BJ (cell line): ENCODE results near the gene GNS. TPM values are rescaled to one million over a fixed set of nuclear protein-coding genes. Genes with fewer than 3 reads are reported as not detected.

ENCODE experiments used
- CTCF ChIA-PET: fragments of 350-600 bp; formaldehyde crosslinking; extraction: SDS; loops from one replicate; lab custom pipeline; 2021; ENCODE audit warnings: antibody characterized with exemption, inconsistent platforms; lab: Yijun Ruan, JAX
- POLR2A ChIA-PET: fragments of 300-600 bp; sonication (Branson Sonifier 250); formaldehyde crosslinking; extraction: SDS; loops from one replicate; lab custom pipeline; 2021; ENCODE audit warnings: antibody characterized with exemption; lab: Charles Lee
- DNase-seq: peaks from one replicate; pipeline ENCODE4 v3.0.0-alpha.2; 2011; ENCODE audit warnings: low read depth
- H3K27me3 ChIP-seq: 2 replicates; pipeline ENCODE4 v1.6.0; 2011; ENCODE audit warnings: low read length; ENCODE audit not compliant: control insufficient read depth, insufficient read depth
- H3K36me3 ChIP-seq: 2 replicates; pipeline ENCODE4 v1.5.1; 2011; ENCODE audit warnings: low read length; ENCODE audit not compliant: control insufficient read depth, insufficient read depth
- H3K4me3 ChIP-seq: 2 replicates; pipeline ENCODE4 v1.5.1; 2011; ENCODE audit warnings: low read depth, mild to moderate bottlenecking, control low read depth, low read length
- CTCF ChIP-seq: IDR thresholded peaks from 2 replicates; pipeline ENCODE4 v1.5.1; 2011; ENCODE audit warnings: low read depth, mild to moderate bottlenecking, control low read depth, inconsistent platforms, low read length, moderate library complexity; ENCODE audit not compliant: insufficient read depth
- polyA plus RNA-seq: library from polyadenylated mRNA; depleted of rRNA; stranded (reverse); fragments of >200 nt; gene quantifications from 2 replicates; pipeline ENCODE4 v1.2.3, GENCODE V29; 2011

GNS gene
- polyA plus RNA-seq, 1 experiment: 100 TPM

GRCh38 chr12:64687816-64688215, 71.4 kb downstream of the GNS start:
- ChIA-PET POLR2A (no interaction called here), CTCF (interaction anchor here (2.4 to 3.2 kb wide), 2 partner anchors 9 to 138 kb away, joined by 8 to 12 read pairs; no protein-coding TSS in a partner anchor)
- peak; percentile 49 for DNase-seq
- H3K36me3 ChIP-seq: peaks cover 1% of the 10 kb centered on the region; the same call in 1 of the 2 replicates
- no peak overlapping the region for H3K4me3 ChIP-seq
- H3K27me3 ChIP-seq: no peaks in the 10 kb centered on the region
- TF ChIP-seq CTCF: no peak

- Histone ChIP-seq H3K27me3 (no peaks in the 10 kb centered on the region), H3K36me3 (peaks cover 1% of the 10 kb centered on the region; the same call in 1 of the 2 replicates), H3K4me3 (no peak overlapping the region)
- ChIA-PET CTCF (no interaction called here), POLR2A (no interaction called here)
- DNase-seq: no peak
- no peak for TF ChIP-seq CTCF
These were observed 73.6 kb downstream of the GNS start for GRCh38 chr12:64685605-64686004.

- no peak overlapping the region for H3K4me3 ChIP-seq
- no peaks in the 10 kb centered on the region for H3K27me3 ChIP-seq
- H3K36me3 ChIP-seq: peaks cover 1% of the 10 kb centered on the region; the same call in 1 of the 2 replicates
- no peak for TF ChIP-seq CTCF
- ChIA-PET CTCF (no interaction called here), POLR2A (no interaction called here)
- no peak for DNase-seq
These were observed 74.2 kb downstream of the GNS start for GRCh38 chr12:64685050-64685449.

GRCh38 chr12:64683816-64684543, 75.2 kb downstream of the GNS start:
- ChIA-PET CTCF (interaction anchor here (1.6 to 1.7 kb wide), 2 partner anchors 14 to 16 kb away, joined by 3 to 4 read pairs; no protein-coding TSS in a partner anchor), POLR2A (no interaction called here)
- H3K36me3 ChIP-seq: peaks cover 1% of the 10 kb centered on the region; the same call in 1 of the 2 replicates
- no peak for TF ChIP-seq CTCF
- no peak overlapping the region for H3K4me3 ChIP-seq
- no peaks in the 10 kb centered on the region for H3K27me3 ChIP-seq
- DNase-seq: no peak

- peak; percentile 41 for DNase-seq
- peaks cover 1% of the 10 kb centered on the region; the same call in 1 of the 2 replicates for H3K36me3 ChIP-seq
- POLR2A ChIA-PET: no interaction called here
- no peak overlapping the region for H3K4me3 ChIP-seq
- no peak for TF ChIP-seq CTCF
- no peaks in the 10 kb centered on the region for H3K27me3 ChIP-seq
- CTCF ChIA-PET: interaction anchor here (1.4 to 2.1 kb wide), 4 partner anchors 10 to 18 kb away, joined by 3 to 6 read pairs (median 4); no protein-coding TSS in a partner anchor
These were observed 76.5 kb downstream of the GNS start for GRCh38 chr12:64682572-64683277.
